IMR-90 (cell line): ENCODE results near the gene SUN5. TPM values are rescaled to one million over a fixed set of nuclear protein-coding genes. Genes with fewer than 3 reads are reported as not detected.

ENCODE experiments used
- ATAC-seq: fragments of 200-7000 bp; cut with Tn5 transposase; 2 replicates; pipeline ENCODE4 v1.9.1; 2020; ENCODE audit warnings: low read depth, mild to moderate bottlenecking, moderate library complexity
- BruUV-seq: library from RNA; stranded (reverse); fragments of 400-500 nt; replicated peaks from 2 replicates; lab custom pipeline; 2021; lab: Mats Ljungman, UMichigan
- CTCF ChIA-PET: fragments of 300-600 bp; formaldehyde crosslinking; extraction: SDS; loops from one replicate; lab custom pipeline; 2021; ENCODE audit warnings: antibody characterized with exemption; lab: Yijun Ruan, JAX
- POLR2A ChIA-PET: fragments of 300-600 bp; sonication (Branson Sonifier 250); formaldehyde crosslinking; loops from one replicate; lab custom pipeline; 2022; ENCODE audit warnings: antibody characterized with exemption; ENCODE audit not compliant: unreplicated experiment; lab: Charles Lee
- DNase-seq: peaks from one replicate; pipeline ENCODE4 v3.0.0; 2013
- H2AFZ ChIP-seq: replicated peaks from 2 replicates; pipeline ENCODE3; 2013; ENCODE audit warnings: low read length, mild to moderate bottlenecking; ENCODE audit not compliant: poor library complexity
- H2AK5ac ChIP-seq: 2 replicates; pipeline ENCODE4 v1.6.1; 2013; ENCODE audit warnings: low read depth, low read length, inconsistent platforms
- H2AK9ac ChIP-seq: replicated peaks from 2 replicates; pipeline ENCODE3; 2013; ENCODE audit warnings: mild to moderate bottlenecking, low read depth, low read length, moderate library complexity; ENCODE audit not compliant: poor library complexity
- H2BK120ac ChIP-seq: 2 replicates; pipeline ENCODE4 v1.6.1; 2013; ENCODE audit warnings: low read depth, low read length, inconsistent platforms
- H2BK15ac ChIP-seq: 3 replicates; pipeline ENCODE4 v1.6.1; 2013; ENCODE audit warnings: low read depth, low read length, inconsistent platforms
- H2BK20ac ChIP-seq: 2 replicates; pipeline ENCODE4 v1.6.1; 2013; ENCODE audit warnings: low read depth, mild to moderate bottlenecking, inconsistent platforms, low read length, moderate library complexity
- H2BK5ac ChIP-seq: 2 replicates; pipeline ENCODE4 v1.6.1; 2013; ENCODE audit warnings: mild to moderate bottlenecking, low read depth, low read length, inconsistent platforms; ENCODE audit not compliant: poor library complexity, severe bottlenecking
- H3K14ac ChIP-seq: replicated peaks from 2 replicates; pipeline ENCODE4 v1.6.1; 2013; ENCODE audit warnings: low read depth, low read length, inconsistent platforms
- H3K18ac ChIP-seq: 2 replicates; pipeline ENCODE4 v1.6.1; 2013; ENCODE audit warnings: low read depth, low read length, control low read depth
- H3K23ac ChIP-seq: 2 replicates; pipeline ENCODE4 v1.6.1; 2013; ENCODE audit warnings: low read depth, low read length, inconsistent platforms
- H3K27ac ChIP-seq: 2 replicates; pipeline ENCODE4 v1.5.1; 2013; ENCODE audit warnings: mild to moderate bottlenecking, control low read depth, low read length; ENCODE audit not compliant: insufficient read depth
- H3K27me3 ChIP-seq: 2 replicates; pipeline ENCODE4 v1.6.1; 2013; ENCODE audit warnings: low read length; ENCODE audit not compliant: control insufficient read depth, insufficient read depth
- H3K36me3 ChIP-seq: 2 replicates; pipeline ENCODE4 v1.6.1; 2013; ENCODE audit warnings: low read length, mixed read lengths; ENCODE audit not compliant: control insufficient read depth, insufficient read depth
- H3K4ac ChIP-seq: 2 replicates; pipeline ENCODE4 v1.6.1; 2013; ENCODE audit warnings: low read depth, low read length, inconsistent platforms
- H3K4me1 ChIP-seq: 2 replicates; pipeline ENCODE4 v1.6.1; 2013; ENCODE audit warnings: low read length, mixed read lengths; ENCODE audit not compliant: control insufficient read depth, insufficient read depth
- H3K4me2 ChIP-seq: 2 replicates; pipeline ENCODE4 v1.6.1; 2013; ENCODE audit warnings: low read depth, mild to moderate bottlenecking, control low read depth, low read length, moderate library complexity
- H3K4me3 ChIP-seq: 2 replicates; pipeline ENCODE4 v1.5.1; 2013; ENCODE audit warnings: low read depth, mild to moderate bottlenecking, control low read depth, low read length, moderate library complexity; ENCODE audit not compliant: insufficient read depth
- H3K56ac ChIP-seq: 2 replicates; pipeline ENCODE4 v1.6.1; 2013; ENCODE audit warnings: low read length, inconsistent platforms; ENCODE audit not compliant: insufficient read depth; ENCODE audit errors: extremely low read depth
- H3K79me1 ChIP-seq, 2 experiments: 2 replicates each; pipeline ENCODE4 v1.6.1; 2013; ENCODE audit warnings: low read length in 2 of 2, inconsistent platforms in 1 of 2, low read depth in 1 of 2
- H3K9ac ChIP-seq: 2 replicates; pipeline ENCODE4 v1.6.1; 2013; ENCODE audit warnings: low read depth, low read length, control low read depth
- H3K9me1 ChIP-seq: 2 replicates; pipeline ENCODE4 v1.6.1; 2013; ENCODE audit warnings: low read length, inconsistent platforms; ENCODE audit not compliant: insufficient read depth
- H3K9me3 ChIP-seq: 2 replicates; pipeline ENCODE4 v1.6.1; 2013; ENCODE audit warnings: low read length; ENCODE audit not compliant: control insufficient read depth, insufficient read depth
- H4K20me1 ChIP-seq: 2 replicates; pipeline ENCODE4 v1.6.1; 2013; ENCODE audit warnings: low read length, inconsistent platforms; ENCODE audit not compliant: insufficient read depth
- H4K5ac ChIP-seq: 2 replicates; pipeline ENCODE4 v1.6.1; 2013; ENCODE audit warnings: mild to moderate bottlenecking, low read depth, low read length, control low read depth
- H4K8ac ChIP-seq, 2 experiments: 2 replicates each; pipeline ENCODE4 v1.6.1; 2013; ENCODE audit warnings: low read depth in 2 of 2, low read length in 2 of 2, control low read depth in 1 of 2, inconsistent platforms in 1 of 2
- H4K91ac ChIP-seq: 2 replicates; pipeline ENCODE4 v1.6.1; 2013; ENCODE audit warnings: low read depth, low read length, inconsistent platforms; ENCODE audit not compliant: insufficient read depth
- BHLHE40 ChIP-seq: fragments of 150-350 bp; IDR thresholded peaks from 2 replicates; pipeline ENCODE4 v1.6.1; 2016; ENCODE audit warnings: mild to moderate bottlenecking, low read depth, low read length
- CEBPB ChIP-seq: IDR thresholded peaks from 2 replicates; pipeline ENCODE4 v1.6.1; 2012; ENCODE audit warnings: low read depth, low read length, improper control_type of control experiment
- CTCF ChIP-seq: conservative IDR thresholded peaks from 2 replicates; pipeline ENCODE4 v1.5.1; 2012; ENCODE audit warnings: mild to moderate bottlenecking, low read depth, low read length, improper control_type of control experiment
- FOS ChIP-seq: fragments of 150-350 bp; IDR thresholded peaks from 2 replicates; pipeline ENCODE4 v1.6.1; 2016; ENCODE audit warnings: low read depth, low read length
- MXI1 ChIP-seq: IDR thresholded peaks from 2 replicates; pipeline ENCODE4 v1.6.1; 2012; ENCODE audit warnings: low read depth, mild to moderate bottlenecking, low read length, moderate library complexity, borderline replicate concordance
- NFE2L2 ChIP-seq: fragments of 150-350 bp; IDR thresholded peaks from 2 replicates; pipeline ENCODE4 v1.6.1; 2016; ENCODE audit warnings: low read depth, mild to moderate bottlenecking, low read length
- POLR2A ChIP-seq: IDR thresholded peaks from 2 replicates; pipeline ENCODE4 v1.6.1; 2012; ENCODE audit warnings: mild to moderate bottlenecking, low read depth, low read length
- RAD21 ChIP-seq: IDR thresholded peaks from 2 replicates; pipeline ENCODE4 v1.6.1; 2012; ENCODE audit warnings: low read length, improper control_type of control experiment
- RCOR1 ChIP-seq: IDR thresholded peaks from 2 replicates; pipeline ENCODE4 v1.6.1; 2012; ENCODE audit warnings: mild to moderate bottlenecking, low read length, improper control_type of control experiment; ENCODE audit not compliant: insufficient replicate concordance
- RFX5 ChIP-seq: IDR thresholded peaks from 2 replicates; pipeline ENCODE4 v1.8.0; 2012; ENCODE audit warnings: low read depth, mild to moderate bottlenecking, low read length, moderate library complexity
- SMC3 ChIP-seq: fragments of 150-350 bp; IDR thresholded peaks from 2 replicates; pipeline ENCODE4 v1.6.1; 2016; ENCODE audit warnings: low read depth, mild to moderate bottlenecking, antibody characterized with exemption, low read length, moderate library complexity
- USF2 ChIP-seq: fragments of 150-350 bp; IDR thresholded peaks from 2 replicates; pipeline ENCODE4 v1.6.1; 2017; ENCODE audit warnings: mild to moderate bottlenecking, antibody characterized with exemption, low read length, low read depth
- WGBS, 2 experiments: methylation state at CpG; one replicate each; pipeline versions ENCODE4 v1.1.5 to v1.1.7; 2013; ENCODE audit warnings: missing lambda C conversion rate in 2 of 2; ENCODE audit not compliant: insufficient read length in 1 of 2; ENCODE audit errors: extremely low coverage in 2 of 2; 5-methylcytosine and 5-hydroxymethylcytosine counted together
- dilution Hi-C: fragments of 300-500 bp; cut with HindIII; formaldehyde crosslinking; loops from one replicate; pipeline ENCODE4 v1.14.3; 2018; ENCODE audit warnings: low sequenced_read_pairs; ENCODE audit not compliant: unreplicated experiment
- in situ Hi-C: fragments of 300-500 bp; cut with MboI; formaldehyde crosslinking; loops from 3 replicates; pipeline ENCODE4 v1.14.3; 2019; ENCODE audit warnings: low sequenced_read_pairs, inconsistent platforms, mixed read lengths
- intact Hi-C: fragments of 100-400 bp; cut with micrococcal nuclease; formaldehyde crosslinking; loops from 2 replicates; pipeline ENCODE4 v1.10.0; 2022
- polyA plus RNA-seq, 3 experiments: library from polyadenylated mRNA; depleted of rRNA; stranded (reverse); fragments of >200 nt; gene quantifications; 2 replicates each; pipeline ENCODE4 v1.2.3, GENCODE V29; 2012; ENCODE audit warnings: low replicate concordance in 1 of 3
- total RNA-seq: library from RNA; depleted of rRNA; stranded (reverse); fragments of >200 nt; gene quantifications from 2 replicates; pipeline ENCODE4 v1.2.3, GENCODE V29; 2012

SUN5 gene
- total and polyA plus RNA-seq, 2 of the 4 experiments (the other 2 are of a cell fraction): not detected

GRCh38 chr20:33042983-33043730 lies 38.9 kb upstream of the SUN5 start:
- no peak overlapping the region for H4K91ac ChIP-seq
- no peak overlapping the region for H2AFZ ChIP-seq
- no peak overlapping the region for H2AK9ac ChIP-seq
- H4K5ac ChIP-seq: no peak overlapping the region
- no peak overlapping the region for H3K4me2 ChIP-seq
- CTCF ChIA-PET: no interaction called here
- 0 out of 2 replicates have a peak, but pooled peaks cover 2% of the 10 kb centered on the region for H3K9me3 ChIP-seq
- no peak for DNase-seq
- TF ChIP-seq RCOR1: no peak
- no peak for TF ChIP-seq SMC3
- TF ChIP-seq USF2: no peak
- no peak for TF ChIP-seq RFX5
- TF ChIP-seq RAD21: no peak
- no peak for TF ChIP-seq CTCF
- TF ChIP-seq BHLHE40: no peak
- TF ChIP-seq POLR2A: no peak
- no peak for TF ChIP-seq FOS
- no peak for TF ChIP-seq CEBPB
- TF ChIP-seq MXI1: no peak
- TF ChIP-seq NFE2L2: no peak
- no peak overlapping the region for H3K14ac ChIP-seq
- no peaks in the 10 kb centered on the region for H4K20me1 ChIP-seq
- H4K8ac ChIP-seq: no peak overlapping the region
- no peak overlapping the region for H2BK120ac ChIP-seq
- dilution Hi-C loops: no loop called here
- no peak overlapping the region for H3K4me3 ChIP-seq
- H2BK5ac ChIP-seq: no peak overlapping the region
- no peak overlapping the region for H3K4ac ChIP-seq
- in situ Hi-C loops: no loop called here
- H2AK5ac ChIP-seq: no peak overlapping the region
- H3K23ac ChIP-seq: no peak overlapping the region
- no peaks in the 10 kb centered on the region for H3K9me1 ChIP-seq
- H3K36me3 ChIP-seq: no peaks in the 10 kb centered on the region
- H3K27me3 ChIP-seq: no peaks in the 10 kb centered on the region
- H3K18ac ChIP-seq: no peak overlapping the region
- no peaks in the 10 kb centered on the region for H3K79me1 ChIP-seq
- POLR2A ChIA-PET: no interaction called here
- no peak overlapping the region for H3K9ac ChIP-seq
- H3K27ac ChIP-seq: no peak overlapping the region
- no peak overlapping the region for H3K56ac ChIP-seq
- H3K4me1 ChIP-seq: no peaks in the 10 kb centered on the region
- no TSS peak for BruUV-seq
- no peak overlapping the region for H2BK20ac ChIP-seq
- no CpG with 5 or more reads among the region's 2 CpGs for WGBS, 2 experiments
- intact Hi-C loops: no loop called here
- ATAC-seq: no peak
- no peak overlapping the region for H2BK15ac ChIP-seq
